NB4 (cell line): ENCODE results near the gene CACTIN.

Source experiments
- POLR2A ChIP-seq: IDR thresholded peaks from 2 replicates; pipeline ENCODE4 v1.6.1; 2011; ENCODE audit warnings: mild to moderate bottlenecking; ENCODE audit not compliant: insufficient read length; ENCODE audit errors: extremely low read depth
- TF ChIP-seq, protein P1 (sequence below): IDR thresholded peaks from one replicate; pipeline ENCODE4 v1.5.1; 2012; ENCODE audit warnings: low read depth, low read length

DNA sequence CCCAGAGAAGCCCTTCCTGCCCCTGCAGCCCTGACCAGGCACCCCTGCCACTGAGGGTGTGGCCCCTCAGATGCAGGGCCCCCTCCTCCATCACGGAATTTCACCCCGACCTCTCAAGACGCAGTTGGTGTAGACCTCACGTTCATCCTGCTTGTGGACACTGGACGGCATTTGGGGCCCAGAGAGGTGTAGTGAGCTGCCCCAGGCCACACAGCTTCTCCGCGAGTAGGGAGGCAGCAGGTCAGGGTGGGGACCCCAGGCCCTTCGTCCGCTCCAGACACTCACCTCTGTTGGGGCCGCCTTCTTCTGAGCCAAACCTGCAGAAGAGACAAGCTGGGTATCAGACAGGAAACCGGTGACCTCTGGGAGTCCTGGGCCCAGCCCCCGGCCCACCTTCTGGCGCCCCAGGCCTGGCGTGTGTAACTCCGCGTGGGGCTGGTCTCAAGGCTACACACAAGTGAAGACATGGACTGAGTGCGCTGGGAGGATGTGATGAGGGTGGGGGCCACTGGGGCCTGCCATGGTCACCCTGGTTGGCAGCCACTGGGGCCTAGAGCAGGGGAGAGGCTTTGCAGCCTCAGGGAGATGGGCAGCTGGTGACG lies 40.5 kb upstream of the CACTIN start:
- TF ChIP-seq, protein P1, sequence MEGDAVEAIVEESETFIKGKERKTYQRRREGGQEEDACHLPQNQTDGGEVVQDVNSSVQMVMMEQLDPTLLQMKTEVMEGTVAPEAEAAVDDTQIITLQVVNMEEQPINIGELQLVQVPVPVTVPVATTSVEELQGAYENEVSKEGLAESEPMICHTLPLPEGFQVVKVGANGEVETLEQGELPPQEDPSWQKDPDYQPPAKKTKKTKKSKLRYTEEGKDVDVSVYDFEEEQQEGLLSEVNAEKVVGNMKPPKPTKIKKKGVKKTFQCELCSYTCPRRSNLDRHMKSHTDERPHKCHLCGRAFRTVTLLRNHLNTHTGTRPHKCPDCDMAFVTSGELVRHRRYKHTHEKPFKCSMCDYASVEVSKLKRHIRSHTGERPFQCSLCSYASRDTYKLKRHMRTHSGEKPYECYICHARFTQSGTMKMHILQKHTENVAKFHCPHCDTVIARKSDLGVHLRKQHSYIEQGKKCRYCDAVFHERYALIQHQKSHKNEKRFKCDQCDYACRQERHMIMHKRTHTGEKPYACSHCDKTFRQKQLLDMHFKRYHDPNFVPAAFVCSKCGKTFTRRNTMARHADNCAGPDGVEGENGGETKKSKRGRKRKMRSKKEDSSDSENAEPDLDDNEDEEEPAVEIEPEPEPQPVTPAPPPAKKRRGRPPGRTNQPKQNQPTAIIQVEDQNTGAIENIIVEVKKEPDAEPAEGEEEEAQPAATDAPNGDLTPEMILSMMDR = no peak
- no peak for TF ChIP-seq POLR2A
